ENCODE measurements around the gene MTMR1. TPM values are rescaled to one million over a fixed set of nuclear protein-coding genes. Genes with fewer than 3 reads are reported as not detected.

Gene MTMR1
- total RNA-seq, 1 experiment from 2014 or later = 25.4 TPM

GRCh38 chrX:150701377-150701776 lies 8.2 kb downstream of the MTMR1 start:
- no peak for DNase-seq
- Mint-ChIP-seq H3K27me3 (ENCODE audit: insufficient read depth, unreplicated experiment) (no peaks in the 10 kb centered on the region), H3K36me3 (ENCODE audit: insufficient read depth, unreplicated experiment) (peaks cover 7% of the 10 kb centered on the region), H3K9me3 (ENCODE audit: unreplicated experiment) (no peaks in the 10 kb centered on the region), H3K4me1 (ENCODE audit: low read depth, unreplicated experiment) (no peaks in the 10 kb centered on the region), H3K27ac (ENCODE audit: unreplicated experiment) (no peak overlapping the region), H3K4me3 (ENCODE audit: unreplicated experiment) (no peak overlapping the region)
- CTCF ChIA-PET = no interaction called here
- BruUV-seq (replicated peaks) = no TSS peak
- intact Hi-C loops (cut with micrococcal nuclease; ENCODE audit: unreplicated experiment) = no loop called here
- Histone ChIP-seq H3K4me3 (ENCODE audit: low read depth, low read length) (no peak overlapping the region), H3K9me3 (no peaks in the 10 kb centered on the region), H3K27me3 (replicated peaks; ENCODE audit: control insufficient read depth, insufficient read depth, low read length) (no peaks in the 10 kb centered on the region), H3K36me3 (ENCODE audit: control insufficient read depth, insufficient read depth, low read length) (no peaks in the 10 kb centered on the region), H3K4me1 (no peaks in the 10 kb centered on the region)
- TF ChIP-seq, protein P1, sequence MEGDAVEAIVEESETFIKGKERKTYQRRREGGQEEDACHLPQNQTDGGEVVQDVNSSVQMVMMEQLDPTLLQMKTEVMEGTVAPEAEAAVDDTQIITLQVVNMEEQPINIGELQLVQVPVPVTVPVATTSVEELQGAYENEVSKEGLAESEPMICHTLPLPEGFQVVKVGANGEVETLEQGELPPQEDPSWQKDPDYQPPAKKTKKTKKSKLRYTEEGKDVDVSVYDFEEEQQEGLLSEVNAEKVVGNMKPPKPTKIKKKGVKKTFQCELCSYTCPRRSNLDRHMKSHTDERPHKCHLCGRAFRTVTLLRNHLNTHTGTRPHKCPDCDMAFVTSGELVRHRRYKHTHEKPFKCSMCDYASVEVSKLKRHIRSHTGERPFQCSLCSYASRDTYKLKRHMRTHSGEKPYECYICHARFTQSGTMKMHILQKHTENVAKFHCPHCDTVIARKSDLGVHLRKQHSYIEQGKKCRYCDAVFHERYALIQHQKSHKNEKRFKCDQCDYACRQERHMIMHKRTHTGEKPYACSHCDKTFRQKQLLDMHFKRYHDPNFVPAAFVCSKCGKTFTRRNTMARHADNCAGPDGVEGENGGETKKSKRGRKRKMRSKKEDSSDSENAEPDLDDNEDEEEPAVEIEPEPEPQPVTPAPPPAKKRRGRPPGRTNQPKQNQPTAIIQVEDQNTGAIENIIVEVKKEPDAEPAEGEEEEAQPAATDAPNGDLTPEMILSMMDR (IDR thresholded peaks at IDR 0.05; ENCODE audit: insufficient read depth in 1 of 2, low read depth in 1 of 2, low read length in 1 of 2, severe bottlenecking in 1 of 2, unreplicated experiment in 1 of 2) = no peak
- POLR2A ChIA-PET = no interaction called here

DNA sequence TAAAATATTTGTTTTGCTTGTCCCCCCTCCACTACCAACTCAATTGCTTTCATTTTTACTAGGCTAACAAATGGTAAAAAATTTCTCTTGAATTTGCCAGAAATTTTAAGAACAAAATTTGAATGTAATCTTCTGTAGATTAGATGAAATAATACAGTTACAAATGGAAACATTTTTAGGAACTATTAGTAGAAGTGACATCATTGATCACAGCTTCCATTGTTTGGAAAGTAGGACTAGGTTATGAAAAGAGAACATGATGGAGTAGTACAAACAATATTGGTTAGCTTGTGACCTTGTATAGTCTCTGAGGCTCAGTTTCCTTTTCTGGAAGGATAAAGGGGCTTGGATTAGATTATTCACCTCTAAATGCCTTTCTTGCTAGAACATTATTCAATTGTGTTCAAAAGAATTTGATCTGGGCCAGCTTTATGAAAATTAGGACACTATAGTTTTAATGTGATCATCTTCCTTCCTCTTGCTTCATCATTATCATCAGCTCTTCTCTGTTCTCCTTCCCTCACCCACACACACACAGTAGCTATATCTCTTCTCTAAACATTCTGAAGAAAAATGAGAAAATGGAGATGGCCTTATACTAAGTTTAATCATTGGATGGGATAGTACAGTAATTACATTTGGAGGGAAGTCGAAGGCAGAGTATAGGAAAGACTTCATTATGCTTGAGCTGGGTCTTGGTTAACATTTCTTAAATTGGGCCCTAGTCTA lies 9.9 kb downstream of the MTMR1 start:
- no peak overlapping the region for H3K27ac Mint-ChIP-seq (ENCODE audit: unreplicated experiment)
- BruUV-seq (replicated peaks) = no TSS peak

DNA sequence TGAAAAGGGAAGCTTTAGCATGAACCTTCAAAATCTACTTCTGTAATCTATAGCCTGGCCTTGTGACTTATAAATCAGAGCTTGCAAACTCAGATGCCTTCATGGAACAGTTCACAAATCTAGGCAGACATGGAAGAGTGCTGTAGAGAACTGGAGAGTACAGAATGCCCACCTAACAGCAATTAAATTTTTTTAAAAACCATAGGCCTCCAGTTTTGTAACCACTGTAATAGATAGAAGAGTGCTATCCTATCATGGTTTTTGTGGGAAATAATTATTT lies 10.4 kb downstream of the MTMR1 start:
- Mint-ChIP-seq H3K4me3 (ENCODE audit: unreplicated experiment) (no peak overlapping the region), H3K27ac (ENCODE audit: unreplicated experiment) (no peak overlapping the region), H3K36me3 (ENCODE audit: insufficient read depth, unreplicated experiment) (peaks cover 12% of the 10 kb centered on the region), H3K4me1 (ENCODE audit: low read depth, unreplicated experiment) (no peaks in the 10 kb centered on the region), H3K27me3 (ENCODE audit: insufficient read depth, unreplicated experiment) (no peaks in the 10 kb centered on the region), H3K9me3 (ENCODE audit: unreplicated experiment) (no peaks in the 10 kb centered on the region)
- no peaks in the 10 kb centered on the region for H3K36me3 ChIP-seq (ENCODE audit: control insufficient read depth, insufficient read depth, low read length)
- ChIA-PET CTCF (no interaction called here), POLR2A (interaction anchor here (0.5 kb wide), 1 partner anchor 11 kb away, joined by 4 read pairs; no protein-coding TSS in a partner anchor)
- H3K27me3 ChIP-seq (replicated peaks; ENCODE audit: control insufficient read depth, insufficient read depth, low read length) = no peaks in the 10 kb centered on the region
- no TSS peak for BruUV-seq (replicated peaks)
- no peaks in the 10 kb centered on the region for H3K4me1 ChIP-seq
- TF ChIP-seq, protein P1 (IDR thresholded peaks at IDR 0.05; ENCODE audit: insufficient read depth in 1 of 2, low read depth in 1 of 2, low read length in 1 of 2, severe bottlenecking in 1 of 2, unreplicated experiment in 1 of 2) = no peak
- intact Hi-C loops (cut with micrococcal nuclease; ENCODE audit: unreplicated experiment) = no loop called here
- DNase-seq = no peak
- no peaks in the 10 kb centered on the region for H3K9me3 ChIP-seq
- no peak overlapping the region for H3K4me3 ChIP-seq (ENCODE audit: low read depth, low read length)

More for the DNA sequence above, 9.9 kb downstream of the MTMR1 start:
- H3K4me3 ChIP-seq (ENCODE audit: low read depth, low read length) = no peak overlapping the region
- H3K9me3 ChIP-seq = no peaks in the 10 kb centered on the region
- Mint-ChIP-seq H3K36me3 (ENCODE audit: insufficient read depth, unreplicated experiment) (peaks cover 12% of the 10 kb centered on the region), H3K4me3 (ENCODE audit: unreplicated experiment) (no peak overlapping the region), H3K4me1 (ENCODE audit: low read depth, unreplicated experiment) (no peaks in the 10 kb centered on the region), H3K9me3 (ENCODE audit: unreplicated experiment) (no peaks in the 10 kb centered on the region), H3K27me3 (ENCODE audit: insufficient read depth, unreplicated experiment) (no peaks in the 10 kb centered on the region)
- H3K27me3 ChIP-seq (replicated peaks; ENCODE audit: control insufficient read depth, insufficient read depth, low read length) = no peaks in the 10 kb centered on the region
- no peaks in the 10 kb centered on the region for H3K4me1 ChIP-seq
- no peak for DNase-seq
- ChIA-PET POLR2A (interaction anchor here (0.5 kb wide), 1 partner anchor 11 kb away, joined by 4 read pairs; no protein-coding TSS in a partner anchor), CTCF (no interaction called here)
- intact Hi-C loops (cut with micrococcal nuclease; ENCODE audit: unreplicated experiment) = no loop called here
- TF ChIP-seq, protein P1 (IDR thresholded peaks at IDR 0.05; ENCODE audit: insufficient read depth in 1 of 2, low read depth in 1 of 2, low read length in 1 of 2, severe bottlenecking in 1 of 2, unreplicated experiment in 1 of 2) = no peak
- H3K36me3 ChIP-seq (ENCODE audit: control insufficient read depth, insufficient read depth, low read length) = no peaks in the 10 kb centered on the region
